Adrenal gland (tissue), 12 donors: ENCODE measurements around the gene FUT9. TPM values are rescaled to one million over a fixed set of nuclear protein-coding genes. Genes with fewer than 3 reads are reported as not detected.

Experiments
- DNase-seq, 7 donors: peaks; one replicate each; pipeline ENCODE4 v3.0.0-alpha.2; 2019 to 2020
- H3K27ac ChIP-seq, 5 donors: fragments of 200-600 bp; sonication (generic) in 4 of 5; 1 replicate in 3 of 5; 2 replicates in 2 of 5; pipeline versions ENCODE4 v1.5.1 to v1.8.0; 2016 to 2020; ENCODE audit warnings: mild to moderate bottlenecking in 1 of 5
- H3K27me3 ChIP-seq: fragments of 200-600 bp; 2 replicates; pipeline ENCODE4 v1.8.0; 2021
- H3K36me3 ChIP-seq, 2 donors: fragments of 200-600 bp; replicated peaks in 1 of 2; 1 replicate in 1 of 2; 2 replicates in 1 of 2; pipeline versions ENCODE4 v1.5.1 to v1.8.0; 2018 to 2022
- H3K4me1 ChIP-seq, 2 donors: fragments of 200-600 bp; replicated peaks in 1 of 2; 1 replicate in 1 of 2; 2 replicates in 1 of 2; pipeline versions ENCODE4 v1.5.1 to v1.8.0; 2018 to 2021
- H3K4me3 ChIP-seq, 4 donors: fragments of 200-600 bp; sonication (generic) in 3 of 4; one replicate each; pipeline ENCODE4 v1.5.1; 2016 to 2018
- H3K9me3 ChIP-seq, 3 donors: fragments of 200-600 bp; sonication (generic) in 1 of 3; replicated peaks in 1 of 3; 1 replicate in 2 of 3; 2 replicates in 1 of 3; pipeline versions ENCODE4 v1.5.1 to v1.8.0; 2016 to 2021
- POLR2A ChIP-seq, 2 donors: fragments of 450-650 bp; IDR thresholded peaks; one replicate each; pipeline ENCODE4 v1.6.1; 2017; ENCODE audit warnings: antibody characterized with exemption in 2 of 2, mild to moderate bottlenecking in 2 of 2, moderate library complexity in 1 of 2
- WGBS, 4 donors: extraction: QIAGEN DNeasy Blood & Tissue Kit in 2 of 4; methylation state at CpG; one replicate each; pipeline versions ENCODE4 v1.1.5 to v1.1.7; 2013 to 2017; 5-methylcytosine and 5-hydroxymethylcytosine counted together
- intact Hi-C, 2 donors: fragments of 100-400 bp; cut with DNase I; formaldehyde crosslinking; loops; one replicate each; pipeline versions ENCODE4 v1.14.1 to v1.15.0; 2022 to 2023
- polyA plus RNA-seq, 3 donors: library from polyadenylated mRNA; stranded (reverse); fragments of 200-250 nt in 2 of 3; fragments of 350-450 nt in 1 of 3; fragmentation: Illumina TruSeq in 1 of 3; extraction: RNeasy Lipid Tissue Mini Kit (QIAGEN cat#74804) in 1 of 3; gene quantifications; one replicate each; pipeline ENCODE4 v1.2.3, GENCODE V29; 2013 to 2014
- total RNA-seq, 9 donors: library from RNA; depleted of rRNA in 4 of 9; stranded (reverse); fragments of >200 nt in 4 of 9; fragments of 120-200 nt in 1 of 9; fragmentation: NEBNext Ultra II Directional in 1 of 9; extraction: Animal tissue kit (Norgen Biotek cat#: 25700) in 1 of 9; gene quantifications; one replicate each; pipeline versions ENCODE4 v1.1.0 to v1.2.4, GENCODE V29; 2013 to 2023
- TF ChIP-seq, protein P1 (sequence below), 6 experiments: fragments of 450-650 bp in 4 of 6; fragments of 200-600 bp in 2 of 6; sonication (generic) in 1 of 6; IDR thresholded peaks; 1 replicate in 5 of 6; 2 replicates in 1 of 6; pipeline versions ENCODE4 v1.5.1 to v1.8.0; 2016 to 2021; ENCODE audit warnings: antibody characterized with exemption in 6 of 6, mild to moderate bottlenecking in 2 of 6, moderate library complexity in 1 of 6
- donor health status: healthy with polysubstance abuse.
- donor health status: Bipolar disorder and iron deficiency.
- donor health status: DM: yes; HTN: yes; CAD: no.
- donor health status: DM: no; HTN: no; CAD: no.
- donor health status: DM: no; HTN: no; CAD: no.
- donor health status: DM: yes; HTN: yes; CAD: no.

The FUT9 gene
- total and polyA plus RNA-seq, 12 donors = 0.07 to 0.33 (median 0.27) TPM; not detected in 5

DNA sequence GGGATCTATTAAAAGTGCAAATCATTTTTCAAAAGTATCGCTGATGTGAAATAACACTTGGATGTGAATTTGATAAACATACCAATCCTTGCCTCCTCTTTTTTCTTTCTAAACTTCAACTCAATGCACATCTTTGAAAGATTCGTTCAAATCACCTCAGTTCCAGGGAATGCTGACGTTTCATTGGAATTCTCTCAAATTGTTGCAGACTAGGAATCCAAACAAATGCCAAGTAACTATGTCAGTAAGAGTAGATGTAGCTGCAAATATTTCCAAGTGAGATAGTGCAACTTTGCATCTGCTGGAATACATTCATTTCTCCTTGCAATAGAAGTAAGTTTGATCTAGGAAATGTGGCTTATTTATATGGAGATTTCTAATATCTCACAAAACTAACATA lies 220.7 kb downstream of the FUT9 start:
- TF ChIP-seq POLR2A (IDR thresholded peaks at IDR 0.05) = no peak
- TF ChIP-seq, protein P1, sequence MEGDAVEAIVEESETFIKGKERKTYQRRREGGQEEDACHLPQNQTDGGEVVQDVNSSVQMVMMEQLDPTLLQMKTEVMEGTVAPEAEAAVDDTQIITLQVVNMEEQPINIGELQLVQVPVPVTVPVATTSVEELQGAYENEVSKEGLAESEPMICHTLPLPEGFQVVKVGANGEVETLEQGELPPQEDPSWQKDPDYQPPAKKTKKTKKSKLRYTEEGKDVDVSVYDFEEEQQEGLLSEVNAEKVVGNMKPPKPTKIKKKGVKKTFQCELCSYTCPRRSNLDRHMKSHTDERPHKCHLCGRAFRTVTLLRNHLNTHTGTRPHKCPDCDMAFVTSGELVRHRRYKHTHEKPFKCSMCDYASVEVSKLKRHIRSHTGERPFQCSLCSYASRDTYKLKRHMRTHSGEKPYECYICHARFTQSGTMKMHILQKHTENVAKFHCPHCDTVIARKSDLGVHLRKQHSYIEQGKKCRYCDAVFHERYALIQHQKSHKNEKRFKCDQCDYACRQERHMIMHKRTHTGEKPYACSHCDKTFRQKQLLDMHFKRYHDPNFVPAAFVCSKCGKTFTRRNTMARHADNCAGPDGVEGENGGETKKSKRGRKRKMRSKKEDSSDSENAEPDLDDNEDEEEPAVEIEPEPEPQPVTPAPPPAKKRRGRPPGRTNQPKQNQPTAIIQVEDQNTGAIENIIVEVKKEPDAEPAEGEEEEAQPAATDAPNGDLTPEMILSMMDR (IDR thresholded peaks at IDR 0.05) = no peak
- Histone ChIP-seq H3K9me3 (no peaks in the 10 kb centered on the region), H3K36me3 (no peaks in the 10 kb centered on the region), H3K4me1 (no peaks in the 10 kb centered on the region), H3K4me3 (no peak overlapping the region), H3K27ac (no peak overlapping the region), H3K27me3 (no peaks in the 10 kb centered on the region)
- intact Hi-C loops = no loop called here
- WGBS, 4 donors = 44 to 61% (median 57%) methylated on average over 3 of the region's 3 CpGs
- no peak for DNase-seq

DNA sequence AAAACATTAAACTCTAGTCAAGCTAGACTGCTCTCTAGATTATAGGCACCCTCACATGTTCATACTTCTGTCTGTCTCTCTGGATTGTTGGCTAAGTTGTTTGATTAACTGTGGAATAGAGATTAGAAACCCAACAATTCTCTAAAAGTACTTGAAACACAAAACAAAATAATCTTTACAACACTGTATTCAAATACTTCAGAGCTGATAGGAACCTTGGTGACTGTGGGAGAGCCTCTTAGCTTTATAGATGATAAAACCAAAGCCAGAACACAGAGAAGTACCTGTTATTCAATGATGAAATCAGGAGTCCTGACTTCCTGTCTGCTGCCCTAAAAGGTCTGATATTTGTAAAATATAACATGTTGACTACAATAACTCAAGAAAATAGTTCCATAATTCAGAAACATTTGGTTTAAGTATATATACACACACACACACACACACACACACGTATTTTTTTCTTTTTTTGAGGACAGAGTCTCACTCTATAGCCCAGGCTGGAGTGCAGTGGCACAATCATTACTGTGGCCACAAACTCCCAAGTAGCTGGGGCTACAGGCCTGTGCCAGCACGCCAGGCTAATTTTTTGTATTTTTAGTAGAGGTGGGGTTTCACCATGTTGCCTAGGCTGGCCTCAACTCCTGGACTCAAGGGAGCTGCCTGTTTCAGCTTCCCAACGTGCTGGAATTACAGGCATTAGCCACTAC lies 222.0 kb downstream of the FUT9 start:
- Histone ChIP-seq H3K27ac (no peak overlapping the region), H3K9me3 (no peaks in the 10 kb centered on the region), H3K27me3 (no peaks in the 10 kb centered on the region), H3K4me3 (no peak overlapping the region), H3K36me3 (no peaks in the 10 kb centered on the region), H3K4me1 (no peaks in the 10 kb centered on the region)
- WGBS, 4 donors = 47 to 60% (median 54%) methylated on average over 3 of the region's 3 CpGs
- intact Hi-C loops = no loop called here
- TF ChIP-seq, protein P1 (IDR thresholded peaks at IDR 0.05) = no peak
- TF ChIP-seq POLR2A (IDR thresholded peaks at IDR 0.05) = no peak
- no peak for DNase-seq

DNA sequence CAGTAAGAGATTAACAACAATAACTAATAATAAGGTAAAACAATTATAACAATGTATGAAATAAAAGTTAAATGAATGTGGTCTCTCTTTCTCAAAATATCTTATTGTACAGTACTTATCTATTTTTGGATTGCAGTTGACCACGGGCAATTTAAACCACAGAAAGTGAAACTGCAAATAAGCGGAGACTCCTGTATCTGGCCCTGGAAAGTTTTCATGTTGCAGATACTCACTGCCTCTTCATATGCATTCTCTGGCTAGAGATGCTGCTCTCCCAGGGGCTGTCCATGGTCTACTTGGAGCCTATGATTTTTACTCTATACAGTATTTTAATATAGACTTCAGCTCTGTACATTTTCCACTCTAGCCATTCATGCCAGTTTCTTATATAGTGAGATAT lies 230.8 kb downstream of the FUT9 start:
- TF ChIP-seq POLR2A (IDR thresholded peaks at IDR 0.05) = no peak
- TF ChIP-seq, protein P1 (IDR thresholded peaks at IDR 0.05) = no peak
- H3K4me1 ChIP-seq = no peaks in the 10 kb centered on the region
- no peaks in the 10 kb centered on the region for H3K27me3 ChIP-seq
- no peak overlapping the region for H3K27ac ChIP-seq
- DNase-seq = no peak
- intact Hi-C loops = no loop called here
- no peak overlapping the region for H3K4me3 ChIP-seq
- 51 to 67% (median 60%) methylated on average over 2 of the region's 2 CpGs for WGBS, 4 donors
- no peaks in the 10 kb centered on the region for H3K36me3 ChIP-seq
- no peaks in the 10 kb centered on the region for H3K9me3 ChIP-seq

DNA sequence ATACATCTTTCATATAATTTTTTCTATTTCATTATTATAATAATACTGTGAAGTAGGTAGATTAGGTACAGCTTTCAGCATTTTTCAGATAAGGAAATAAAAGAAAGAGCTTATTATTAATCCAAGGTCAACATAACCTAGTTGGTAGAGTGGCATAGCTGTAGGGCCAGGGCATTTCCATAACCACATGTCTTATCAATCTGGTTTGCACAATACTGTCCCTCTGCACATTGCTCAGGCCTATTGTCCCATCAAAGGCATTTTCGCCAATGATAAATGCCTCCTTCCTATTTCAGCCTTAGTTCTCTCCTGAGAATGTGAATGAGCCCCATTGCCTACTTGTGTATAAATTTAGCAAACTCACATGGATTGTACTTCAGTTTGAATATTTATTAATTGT lies 234.0 kb downstream of the FUT9 start:
- no peak for TF ChIP-seq POLR2A (IDR thresholded peaks at IDR 0.05)
- TF ChIP-seq, protein P1 (IDR thresholded peaks at IDR 0.05) = no peak
- Histone ChIP-seq H3K36me3 (no peaks in the 10 kb centered on the region), H3K9me3 (no peaks in the 10 kb centered on the region), H3K27ac (no peak overlapping the region), H3K4me1 (no peaks in the 10 kb centered on the region), H3K4me3 (no peak overlapping the region), H3K27me3 (no peaks in the 10 kb centered on the region)
- DNase-seq = no peak
- 43 to 77% (median 51%) methylated on average over 1 of the region's 1 CpG for WGBS, 4 donors
- intact Hi-C loops = no loop called here
